RWPE2 (cell line): ENCODE data around the gene C20orf141.

Experiments
- ATAC-seq: fragments of 200-7000 bp; cut with Tn5 transposase; 3 replicates; pipeline ENCODE4 v1.9.1; 2021; ENCODE audit warnings: low read depth
- DNase-seq: peaks from one replicate; pipeline ENCODE4 v3.0.0-alpha.2; 2020; ENCODE audit warnings: low spot score
- H3K27ac ChIP-seq: fragments of 450-650 bp; 2 replicates; pipeline ENCODE4 v1.5.1; 2017; ENCODE audit warnings: mild to moderate bottlenecking; ENCODE audit not compliant: poor library complexity, severe bottlenecking
- H3K27me3 ChIP-seq: fragments of 250-450 bp; sonication (Bioruptor Pico); 2 replicates; pipeline ENCODE4 v1.5.1; 2021; ENCODE audit warnings: mild to moderate bottlenecking, moderate library complexity; ENCODE audit not compliant: insufficient read depth, poor library complexity, severe bottlenecking
- H3K36me3 ChIP-seq: fragments of 250-450 bp; sonication (Bioruptor Pico); 2 replicates; pipeline ENCODE4 v1.5.1; 2020; ENCODE audit warnings: low read depth, mild to moderate bottlenecking, moderate library complexity
- H3K4me1 ChIP-seq: fragments of 250-450 bp; sonication (Bioruptor Pico); 2 replicates; pipeline ENCODE4 v1.5.1; 2021; ENCODE audit warnings: mild to moderate bottlenecking, moderate library complexity; ENCODE audit not compliant: insufficient read depth, poor library complexity, severe bottlenecking
- H3K4me3 ChIP-seq: fragments of 250-450 bp; sonication (Bioruptor Pico); 2 replicates; pipeline ENCODE4 v1.5.1; 2021; ENCODE audit warnings: mild to moderate bottlenecking, moderate library complexity; ENCODE audit not compliant: severe bottlenecking
- H3K9me3 ChIP-seq: fragments of 250-450 bp; sonication (Bioruptor Pico); 2 replicates; pipeline ENCODE4 v1.5.1; 2021; ENCODE audit warnings: mild to moderate bottlenecking, moderate library complexity; ENCODE audit not compliant: severe bottlenecking
- TF ChIP-seq, protein P1 (sequence below): fragments of 450-650 bp; IDR thresholded peaks from one replicate; pipeline ENCODE4 v1.5.1; 2017; ENCODE audit warnings: mild to moderate bottlenecking, moderate library complexity; ENCODE audit not compliant: poor library complexity, severe bottlenecking

Gene C20orf141

DNA sequence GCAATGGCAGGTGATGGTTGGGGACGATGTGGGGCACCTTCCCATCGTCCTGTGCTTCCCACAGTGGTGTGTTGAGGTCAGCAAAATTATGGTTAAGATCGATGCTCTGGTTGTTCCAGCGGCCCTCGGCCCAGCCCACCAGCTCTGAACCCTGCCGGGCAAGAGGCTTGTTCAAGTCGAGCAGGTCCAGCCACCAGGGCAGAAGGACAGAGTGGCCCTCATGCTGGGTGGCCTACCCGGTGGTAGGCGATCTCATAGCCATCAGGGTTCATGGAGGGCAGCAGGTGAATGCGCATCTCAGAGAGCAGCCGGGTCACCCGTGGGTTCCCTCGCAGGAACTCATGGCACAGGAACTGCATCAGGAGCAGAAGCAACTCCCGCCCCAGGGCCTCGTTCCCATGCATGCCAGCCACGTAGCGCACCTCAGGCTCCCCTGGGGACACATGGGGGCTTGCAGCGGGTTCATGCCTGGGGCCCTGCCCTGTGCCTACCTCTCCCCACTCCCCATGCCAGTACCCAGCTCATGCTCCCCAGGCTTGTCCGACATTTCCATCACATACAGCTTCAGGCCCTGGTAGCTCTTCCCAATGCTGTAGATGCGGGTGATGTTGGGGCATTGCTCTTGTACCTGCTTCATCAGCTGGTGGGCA is 18.7 kb upstream of the C20orf141 start:
- Histone ChIP-seq H3K4me1 (no peaks in the 10 kb centered on the region), H3K4me3 (no peak overlapping the region), H3K27me3 (peaks cover 26% of the 10 kb centered on the region), H3K36me3 (no peaks in the 10 kb centered on the region), H3K27ac (no peak overlapping the region), H3K9me3 (no peaks in the 10 kb centered on the region)
- DNase-seq (no peak), ATAC-seq (no peak)
- TF ChIP-seq, protein P1, sequence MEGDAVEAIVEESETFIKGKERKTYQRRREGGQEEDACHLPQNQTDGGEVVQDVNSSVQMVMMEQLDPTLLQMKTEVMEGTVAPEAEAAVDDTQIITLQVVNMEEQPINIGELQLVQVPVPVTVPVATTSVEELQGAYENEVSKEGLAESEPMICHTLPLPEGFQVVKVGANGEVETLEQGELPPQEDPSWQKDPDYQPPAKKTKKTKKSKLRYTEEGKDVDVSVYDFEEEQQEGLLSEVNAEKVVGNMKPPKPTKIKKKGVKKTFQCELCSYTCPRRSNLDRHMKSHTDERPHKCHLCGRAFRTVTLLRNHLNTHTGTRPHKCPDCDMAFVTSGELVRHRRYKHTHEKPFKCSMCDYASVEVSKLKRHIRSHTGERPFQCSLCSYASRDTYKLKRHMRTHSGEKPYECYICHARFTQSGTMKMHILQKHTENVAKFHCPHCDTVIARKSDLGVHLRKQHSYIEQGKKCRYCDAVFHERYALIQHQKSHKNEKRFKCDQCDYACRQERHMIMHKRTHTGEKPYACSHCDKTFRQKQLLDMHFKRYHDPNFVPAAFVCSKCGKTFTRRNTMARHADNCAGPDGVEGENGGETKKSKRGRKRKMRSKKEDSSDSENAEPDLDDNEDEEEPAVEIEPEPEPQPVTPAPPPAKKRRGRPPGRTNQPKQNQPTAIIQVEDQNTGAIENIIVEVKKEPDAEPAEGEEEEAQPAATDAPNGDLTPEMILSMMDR = no peak

DNA sequence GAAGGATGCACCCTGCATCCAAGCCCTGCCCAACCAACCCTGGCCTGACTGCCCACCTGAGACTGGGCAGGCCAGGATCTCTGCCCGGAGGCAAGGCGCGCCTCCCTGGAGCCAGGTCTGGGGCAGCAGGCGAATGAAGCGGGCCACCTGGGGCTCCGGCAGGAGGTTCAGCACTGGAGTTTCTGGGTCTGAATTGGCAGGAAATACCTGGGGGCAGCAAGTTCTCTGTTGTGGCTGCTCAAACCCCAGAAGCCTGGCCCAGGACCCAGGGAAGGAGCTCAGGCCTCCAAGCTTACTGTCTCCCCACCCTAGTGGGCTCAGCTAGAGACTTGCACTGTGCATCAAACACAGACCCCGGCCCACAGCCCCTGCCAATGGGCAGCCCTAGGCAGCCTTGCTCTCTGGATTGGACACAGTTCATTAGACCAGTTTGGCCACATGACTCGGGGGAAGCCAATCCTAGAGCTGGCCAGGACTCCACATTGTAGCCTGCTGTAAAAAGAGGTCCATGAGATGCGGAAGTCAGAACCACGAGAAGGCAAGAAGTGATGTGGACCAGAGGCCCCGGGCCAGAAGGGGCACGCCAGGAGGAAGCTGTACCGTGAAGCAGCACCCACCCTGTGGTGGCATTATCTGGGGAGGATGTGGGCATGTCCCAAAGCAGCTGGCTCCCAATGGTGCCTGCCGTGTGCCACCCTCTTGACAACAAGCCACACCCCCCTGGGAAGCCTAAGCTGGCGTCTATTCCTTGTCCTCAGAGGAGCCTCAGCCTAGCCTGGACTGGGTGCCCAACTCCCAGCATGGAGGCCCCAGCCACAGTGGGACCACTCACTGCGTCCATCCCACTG is 17.4 kb upstream of the C20orf141 start:
- Histone ChIP-seq H3K4me1 (no peaks in the 10 kb centered on the region), H3K9me3 (no peaks in the 10 kb centered on the region), H3K4me3 (no peak overlapping the region), H3K27me3 (peaks cover 38% of the 10 kb centered on the region), H3K27ac (no peak overlapping the region), H3K36me3 (no peaks in the 10 kb centered on the region)
- TF ChIP-seq, protein P1 = no peak
- DNase-seq = no peak
- no peak for ATAC-seq

DNA sequence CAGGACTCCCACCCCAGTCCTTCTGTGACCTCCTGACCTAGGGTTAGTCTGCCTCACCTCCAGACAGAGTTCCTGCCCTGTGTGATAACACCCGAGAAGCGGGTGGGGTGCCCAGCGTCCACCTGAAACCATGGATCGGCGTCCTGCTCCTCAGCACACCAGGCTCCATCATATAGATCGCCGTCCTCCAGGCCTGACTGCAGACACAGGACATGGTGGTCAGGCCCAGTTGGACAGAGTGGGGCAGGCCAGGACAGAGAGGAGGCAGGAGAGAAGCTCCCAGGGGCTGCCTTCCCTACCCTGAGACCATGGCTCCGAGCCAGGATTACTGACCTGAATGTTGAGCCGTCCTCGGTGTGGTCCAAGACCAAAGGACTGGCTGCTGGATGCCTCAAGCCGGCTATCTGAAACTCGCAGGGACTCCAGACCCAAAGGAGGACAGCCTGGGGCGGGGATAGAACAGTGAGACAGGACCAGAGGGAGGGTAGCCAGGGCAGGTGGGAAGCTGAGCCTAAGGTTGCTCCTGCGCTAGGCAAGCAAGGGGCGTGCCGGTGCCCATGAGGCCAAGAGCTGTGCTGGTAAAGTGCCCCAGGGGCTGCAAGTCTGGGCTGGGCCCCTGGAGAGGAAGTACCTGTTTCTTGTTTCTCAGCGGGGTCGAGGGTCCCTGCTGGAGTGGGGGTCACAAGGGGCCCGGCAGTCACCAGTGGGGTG is 16.5 kb upstream of the C20orf141 start:
- H3K4me3 ChIP-seq = no peak overlapping the region
- H3K4me1 ChIP-seq = no peaks in the 10 kb centered on the region
- no peaks in the 10 kb centered on the region for H3K9me3 ChIP-seq
- DNase-seq (no peak), ATAC-seq (no peak)
- no peaks in the 10 kb centered on the region for H3K36me3 ChIP-seq
- TF ChIP-seq, protein P1 = no peak
- no peak overlapping the region for H3K27ac ChIP-seq
- peaks cover 45% of the 10 kb centered on the region for H3K27me3 ChIP-seq

DNA sequence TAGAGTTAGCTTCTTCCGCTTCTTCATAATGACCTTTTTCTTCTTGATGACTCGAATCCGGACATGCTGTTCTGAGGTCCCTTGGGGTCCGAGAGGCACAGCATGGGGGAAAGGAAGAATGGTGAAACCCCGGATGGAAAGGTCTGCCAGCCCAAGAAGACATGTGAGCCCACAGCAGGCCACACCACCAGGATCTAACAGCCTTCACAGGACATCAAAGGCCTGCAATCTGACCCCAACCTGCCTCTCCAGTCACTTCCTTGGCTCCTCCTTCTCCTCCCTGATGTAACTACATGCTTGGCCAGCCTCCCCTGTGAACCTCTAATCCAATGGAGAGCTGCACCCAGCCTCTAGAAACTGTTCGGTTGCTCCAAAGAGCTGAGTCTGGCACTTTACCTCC is 16.0 kb upstream of the C20orf141 start:
- H3K4me3 ChIP-seq = no peak overlapping the region
- H3K4me1 ChIP-seq = no peaks in the 10 kb centered on the region
- no peak; the same call in 2 of the 3 replicates for ATAC-seq
- no peak overlapping the region for H3K27ac ChIP-seq
- TF ChIP-seq, protein P1 = no peak
- no peaks in the 10 kb centered on the region for H3K36me3 ChIP-seq
- H3K9me3 ChIP-seq = no peaks in the 10 kb centered on the region
- DNase-seq = no peak
- peaks cover 44% of the 10 kb centered on the region for H3K27me3 ChIP-seq
